ENCODE measurements around the gene IL17RD. TPM values are rescaled to one million over a fixed set of nuclear protein-coding genes. Genes with fewer than 3 reads are reported as not detected.
"Not testable (repeated sequence)": the region's sequence is repeated elsewhere in the genome, so short reads cannot be mapped to it uniquely, and the experiment has no call there.

Gene IL17RD
- total RNA-seq, 2 donors from 2014 or later: 3.1 to 7.9 TPM

DNA sequence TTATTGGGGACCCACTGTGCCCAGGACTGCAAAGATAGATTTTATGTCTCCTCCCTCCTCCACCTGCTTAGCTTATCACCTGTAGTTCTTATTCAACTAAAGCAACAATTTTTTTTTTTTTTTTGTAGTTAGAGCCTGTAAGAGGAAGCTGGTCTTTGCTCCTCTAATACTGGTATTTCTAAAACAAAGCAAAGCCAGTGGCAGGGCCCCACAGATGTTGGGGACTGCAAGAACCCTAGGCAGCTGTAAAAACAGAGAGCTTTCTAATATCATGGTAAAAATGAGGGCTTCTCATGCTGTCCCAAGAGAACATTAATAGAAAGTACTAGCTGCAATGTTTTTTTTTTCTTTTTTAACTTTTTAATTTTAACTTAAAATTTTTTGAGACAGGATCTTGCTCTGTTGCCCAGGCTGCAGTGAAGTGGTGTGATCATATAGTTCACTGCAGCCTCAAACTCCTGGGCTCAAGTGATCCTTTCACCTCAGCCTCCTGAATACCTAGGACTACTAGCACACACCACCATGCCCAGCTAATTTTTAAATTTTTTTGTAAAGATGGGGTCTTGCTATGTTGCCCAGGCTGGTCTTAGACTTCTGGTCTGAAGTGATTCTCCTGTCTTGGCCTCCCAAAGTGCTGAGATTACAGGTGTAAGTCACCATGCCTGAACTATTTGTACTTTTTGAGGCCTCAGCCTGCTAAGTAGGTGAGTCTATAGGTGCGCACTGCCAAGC is 77.6 kb downstream of the IL17RD start:
- no peak for DNase-seq (ENCODE audit: low spot score)
- Histone ChIP-seq H3K27me3 (replicated peaks; ENCODE audit: insufficient read depth) (no peaks in the 10 kb centered on the region), H3K4me3 (no peak overlapping the region), H3K9me3 (no peaks in the 10 kb centered on the region), H3K27ac (no peak overlapping the region), H3K4me1 (ENCODE audit: control insufficient read depth in 1 of 2, low read depth in 2 of 2) (no peaks in the 10 kb centered on the region), H3K36me3 (no peaks in the 10 kb centered on the region)
- ATAC-seq (ENCODE audit: insufficient number of reproducible peaks, low FRiP score, low read depth): no peak
- TF ChIP-seq, protein P1, sequence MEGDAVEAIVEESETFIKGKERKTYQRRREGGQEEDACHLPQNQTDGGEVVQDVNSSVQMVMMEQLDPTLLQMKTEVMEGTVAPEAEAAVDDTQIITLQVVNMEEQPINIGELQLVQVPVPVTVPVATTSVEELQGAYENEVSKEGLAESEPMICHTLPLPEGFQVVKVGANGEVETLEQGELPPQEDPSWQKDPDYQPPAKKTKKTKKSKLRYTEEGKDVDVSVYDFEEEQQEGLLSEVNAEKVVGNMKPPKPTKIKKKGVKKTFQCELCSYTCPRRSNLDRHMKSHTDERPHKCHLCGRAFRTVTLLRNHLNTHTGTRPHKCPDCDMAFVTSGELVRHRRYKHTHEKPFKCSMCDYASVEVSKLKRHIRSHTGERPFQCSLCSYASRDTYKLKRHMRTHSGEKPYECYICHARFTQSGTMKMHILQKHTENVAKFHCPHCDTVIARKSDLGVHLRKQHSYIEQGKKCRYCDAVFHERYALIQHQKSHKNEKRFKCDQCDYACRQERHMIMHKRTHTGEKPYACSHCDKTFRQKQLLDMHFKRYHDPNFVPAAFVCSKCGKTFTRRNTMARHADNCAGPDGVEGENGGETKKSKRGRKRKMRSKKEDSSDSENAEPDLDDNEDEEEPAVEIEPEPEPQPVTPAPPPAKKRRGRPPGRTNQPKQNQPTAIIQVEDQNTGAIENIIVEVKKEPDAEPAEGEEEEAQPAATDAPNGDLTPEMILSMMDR (IDR thresholded peaks at IDR 0.05): no peak

DNA sequence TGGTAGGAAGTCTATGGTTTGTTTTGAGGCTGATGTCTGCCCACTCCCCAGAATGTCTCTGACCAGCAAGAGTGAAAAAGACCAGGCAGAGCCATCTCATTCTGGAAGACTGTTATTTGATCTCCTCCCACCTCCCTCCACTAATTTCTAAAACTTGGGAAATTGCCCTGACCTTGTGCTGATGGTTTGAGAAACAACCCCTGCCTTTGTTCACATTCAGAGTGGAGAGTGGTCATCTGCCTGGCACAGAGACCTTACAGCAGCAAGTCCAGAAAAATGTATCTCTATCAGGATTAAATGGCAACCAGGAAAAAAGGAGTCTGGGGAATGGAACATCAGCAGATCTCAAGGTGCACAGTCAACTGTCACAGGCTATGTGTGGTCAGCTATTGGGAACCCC is 79.0 kb downstream of the IL17RD start:
- TF ChIP-seq, protein P1 (IDR thresholded peaks at IDR 0.05): no peak
- Histone ChIP-seq H3K27ac (no peak overlapping the region), H3K27me3 (replicated peaks; ENCODE audit: insufficient read depth) (no peaks in the 10 kb centered on the region), H3K4me1 (ENCODE audit: control insufficient read depth in 1 of 2, low read depth in 2 of 2) (no peaks in the 10 kb centered on the region), H3K4me3 (no peak overlapping the region), H3K9me3 (no peaks in the 10 kb centered on the region), H3K36me3 (no peaks in the 10 kb centered on the region)
- no peak for DNase-seq (ENCODE audit: low spot score)
- no peak for ATAC-seq (ENCODE audit: insufficient number of reproducible peaks, low FRiP score, low read depth)

DNA sequence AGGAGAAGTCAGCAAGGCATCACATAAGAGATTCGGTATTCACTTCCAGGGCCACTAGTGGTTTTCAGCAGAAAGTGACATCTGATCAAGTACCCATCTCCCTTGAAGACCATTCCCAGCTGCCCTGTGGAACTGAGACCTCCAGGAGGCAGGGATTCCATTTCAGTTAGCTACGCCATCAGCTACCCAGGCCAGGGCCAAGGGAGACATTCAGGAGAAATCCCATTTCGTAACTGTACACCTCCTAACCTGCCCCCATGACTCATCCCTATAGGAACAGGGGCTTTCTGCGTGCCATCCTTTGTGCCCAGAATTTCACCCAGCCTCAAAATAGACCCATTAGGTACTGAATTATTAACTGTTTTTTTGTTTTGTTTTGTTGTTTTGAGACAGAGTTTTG is 79.9 kb downstream of the IL17RD start:
- no peaks in the 10 kb centered on the region for H3K36me3 ChIP-seq
- no peak overlapping the region for H3K4me3 ChIP-seq
- H3K27ac ChIP-seq: no peak overlapping the region
- H3K4me1 ChIP-seq (ENCODE audit: control insufficient read depth in 1 of 2, low read depth in 2 of 2): no peaks in the 10 kb centered on the region
- TF ChIP-seq, protein P1 (IDR thresholded peaks at IDR 0.05): no peak
- no peaks in the 10 kb centered on the region for H3K9me3 ChIP-seq
- no peak for ATAC-seq (ENCODE audit: insufficient number of reproducible peaks, low FRiP score, low read depth)
- no peaks in the 10 kb centered on the region for H3K27me3 ChIP-seq (replicated peaks; ENCODE audit: insufficient read depth)
- no peak for DNase-seq (ENCODE audit: low spot score)

DNA sequence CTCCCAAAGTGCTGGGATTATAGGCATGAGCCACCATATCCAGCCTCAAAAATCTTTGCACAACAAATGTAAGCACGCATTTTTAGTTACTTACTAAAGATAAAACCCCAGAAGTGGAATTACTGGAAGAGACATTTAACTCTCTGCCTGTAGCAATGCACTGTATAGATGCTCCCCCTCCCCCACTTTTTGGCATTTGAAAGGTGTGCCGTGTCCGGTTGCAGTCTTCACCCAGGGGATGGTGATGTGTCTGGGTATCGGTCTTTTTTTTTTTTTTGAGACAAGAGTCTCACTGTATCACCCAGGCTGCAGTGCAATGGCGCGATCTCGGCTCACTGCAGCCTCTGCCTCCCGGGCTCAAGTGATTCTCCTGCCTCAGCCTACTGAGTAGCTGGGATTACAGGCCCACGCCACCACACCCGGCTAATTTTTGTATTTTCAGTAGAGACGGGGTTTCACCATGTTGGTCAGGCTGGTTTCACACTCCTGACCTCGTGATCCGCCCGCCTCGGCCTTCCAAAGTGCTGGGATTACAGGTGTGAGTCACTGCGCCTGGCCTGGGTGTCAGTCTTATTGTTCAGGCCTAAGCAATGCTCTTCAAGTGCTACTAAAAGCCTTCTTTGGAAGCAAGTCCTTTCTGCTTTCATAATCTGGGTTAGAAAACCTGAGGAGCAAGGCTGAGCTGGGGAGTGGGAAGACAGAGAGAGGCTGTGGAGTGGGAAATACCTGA is 81.7 kb downstream of the IL17RD start:
- ATAC-seq (ENCODE audit: insufficient number of reproducible peaks, low FRiP score, low read depth); H3K27ac ChIP-seq; H3K36me3 ChIP-seq; H3K27me3 ChIP-seq (replicated peaks; ENCODE audit: insufficient read depth); H3K4me1 ChIP-seq (ENCODE audit: control insufficient read depth in 1 of 2, low read depth in 2 of 2); H3K9me3 ChIP-seq; DNase-seq (ENCODE audit: low spot score); H3K4me3 ChIP-seq: not testable (repeated sequence)

DNA sequence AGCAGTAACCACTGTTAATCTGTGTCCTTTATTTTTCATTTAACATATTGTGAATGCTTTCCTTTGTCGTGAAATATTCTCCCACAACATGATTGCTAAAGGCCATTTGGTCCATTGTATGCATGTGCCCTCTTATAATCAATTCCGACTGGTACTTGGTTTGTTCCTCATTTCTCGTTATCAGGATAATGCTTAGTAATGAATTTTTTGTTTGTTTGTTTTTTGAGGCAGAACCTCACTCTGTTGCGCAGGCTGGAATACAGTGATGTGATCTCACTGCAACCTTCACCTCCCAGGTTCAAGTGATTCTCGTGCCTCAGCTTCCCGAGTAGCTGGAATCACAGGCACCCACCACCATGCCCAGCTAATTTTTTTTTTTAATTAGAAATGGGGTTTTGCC is 82.7 kb downstream of the IL17RD start:
- DNase-seq (ENCODE audit: low spot score): no peak
- no peak for ATAC-seq (ENCODE audit: insufficient number of reproducible peaks, low FRiP score, low read depth)
- peaks cover 3 to 11% of the 10 kb centered on the region in 2 donors for H3K4me1 ChIP-seq (ENCODE audit: control insufficient read depth in 1 of 2, low read depth in 2 of 2)
- no peaks in the 10 kb centered on the region for H3K9me3 ChIP-seq
- H3K36me3 ChIP-seq: no peaks in the 10 kb centered on the region
- TF ChIP-seq, protein P1 (IDR thresholded peaks at IDR 0.05): no peak
- H3K4me3 ChIP-seq: no peak overlapping the region
- no peaks in the 10 kb centered on the region for H3K27me3 ChIP-seq (replicated peaks; ENCODE audit: insufficient read depth)
- H3K27ac ChIP-seq: no peak overlapping the region

Data from thoracic aorta (tissue), 2 donors.